ENCODE measurements around the gene MSL3.
A peak's percentile ranks its signal among the peaks of the same experiment; 100 is the strongest.

Gene MSL3

DNA sequence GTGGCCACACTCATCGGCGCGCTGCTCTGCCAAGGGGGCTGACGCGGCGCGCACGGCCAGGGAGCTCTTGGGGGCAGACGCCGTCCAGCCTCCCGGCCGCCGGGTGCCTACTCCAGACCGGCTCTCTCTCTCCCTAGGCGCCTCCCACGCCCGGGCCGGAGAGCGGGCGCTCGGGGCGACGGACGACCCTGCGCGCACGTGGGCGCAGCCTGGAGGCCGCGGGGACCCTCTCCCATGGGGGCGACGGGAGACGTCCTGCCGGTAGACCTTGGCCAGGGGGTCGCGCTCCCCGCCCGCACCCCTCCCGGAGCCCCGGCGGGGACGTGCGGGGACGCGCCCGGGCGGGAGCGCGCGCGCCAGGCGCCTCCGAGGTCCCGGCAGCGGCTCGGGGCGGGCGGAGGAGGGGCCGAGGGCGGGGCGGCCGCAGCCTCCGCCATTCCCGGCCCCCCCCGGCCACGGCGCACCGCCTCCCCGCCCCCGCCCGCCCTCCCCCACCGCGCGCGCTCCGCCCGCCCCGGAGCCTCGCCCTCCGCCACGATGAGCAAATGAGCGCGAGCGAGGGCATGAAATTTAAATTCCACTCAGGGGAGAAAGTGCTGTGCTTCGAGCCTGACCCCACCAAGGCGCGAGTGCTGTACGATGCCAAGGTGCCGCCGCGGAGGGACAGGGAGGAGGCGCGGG is at the start of gene MSL3:
TSS of gene MSL3 (plus strand) at position 519 of the 681 bp plus-strand sequence. CDS start at position 546, 27 bp downstream.
- no peak for DNase-seq (ENCODE audit: low read depth in 2 of 2)

DNA sequence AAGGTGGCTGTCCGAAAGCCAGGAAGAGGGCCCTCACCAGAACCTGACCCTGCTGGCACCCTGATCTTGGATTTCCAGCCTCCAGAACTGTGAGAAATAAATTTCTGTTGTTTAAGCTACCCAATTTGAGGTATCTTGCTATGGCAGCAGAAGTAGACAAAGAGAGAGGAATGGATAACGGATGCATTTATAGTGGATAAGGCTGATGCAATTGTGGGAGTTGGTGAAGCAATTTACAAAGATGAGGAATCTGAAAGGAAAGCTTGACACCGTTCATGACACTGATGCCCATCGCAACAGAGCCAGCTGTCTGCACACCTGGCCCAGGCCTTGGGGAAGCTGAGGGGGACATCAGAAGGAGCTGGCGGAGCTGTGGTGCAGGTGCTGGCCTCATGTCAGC is 35.7 kb upstream of the MSL3 start:
- no peak for DNase-seq (ENCODE audit: low read depth in 2 of 2)

- DNase-seq (ENCODE audit: low read depth in 2 of 2): no peak
Observed at GRCh38 chrX:11724122-11725017, 33.7 kb upstream of the MSL3 start.

GRCh38 chrX:11725631-11726442 is 32.2 kb upstream of the MSL3 start:
- no peak for DNase-seq (ENCODE audit: low read depth in 2 of 2)

DNA sequence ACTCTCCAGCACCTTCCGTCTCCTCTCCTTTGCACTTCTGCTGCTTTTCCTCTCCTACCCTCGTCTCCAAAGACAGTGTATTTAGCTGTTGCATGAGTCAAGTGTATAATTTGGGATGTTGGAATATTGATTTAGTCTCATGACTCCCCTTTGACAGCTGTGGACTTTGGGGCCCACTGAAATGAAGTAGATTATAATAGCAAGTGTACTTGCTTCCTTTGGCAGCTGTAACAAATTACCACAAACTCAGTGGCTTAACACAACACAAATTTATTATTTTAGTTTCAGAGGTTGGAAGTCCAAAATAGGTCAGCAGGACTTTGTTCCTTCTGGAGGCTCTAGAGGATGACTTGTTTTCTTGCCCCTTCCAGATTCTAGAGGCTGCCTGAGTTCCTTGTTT is 29.5 kb upstream of the MSL3 start:
- no peak for DNase-seq (ENCODE audit: low read depth in 2 of 2)

- no peak for DNase-seq (ENCODE audit: low read depth in 2 of 2)
Observed at GRCh38 chrX:11733614-11734013, 24.4 kb upstream of the MSL3 start.

DNA sequence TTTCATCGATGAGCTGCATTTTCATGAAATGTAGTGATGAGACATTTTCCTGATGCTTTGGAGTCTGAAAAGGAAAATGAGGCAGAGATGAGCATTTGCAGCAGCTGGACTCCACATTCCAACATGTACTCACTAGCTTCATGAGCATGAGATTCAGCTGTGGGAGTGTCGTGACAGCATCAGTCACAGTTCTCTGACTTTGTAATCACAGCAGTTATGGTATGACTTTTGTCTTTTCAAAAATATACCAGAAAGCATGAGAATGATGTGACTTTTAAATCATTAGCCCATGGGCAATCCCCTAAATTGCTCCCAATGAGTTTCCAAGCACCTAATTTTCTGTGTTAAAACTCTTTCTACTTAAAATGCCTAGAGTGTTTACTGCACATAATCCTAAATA is 18.3 kb upstream of the MSL3 start:
- DNase-seq (ENCODE audit: low read depth in 2 of 2): no peak

- no peak for DNase-seq (ENCODE audit: low read depth in 2 of 2)
Observed at GRCh38 chrX:11740794-11741193, 17.2 kb upstream of the MSL3 start.

DNA sequence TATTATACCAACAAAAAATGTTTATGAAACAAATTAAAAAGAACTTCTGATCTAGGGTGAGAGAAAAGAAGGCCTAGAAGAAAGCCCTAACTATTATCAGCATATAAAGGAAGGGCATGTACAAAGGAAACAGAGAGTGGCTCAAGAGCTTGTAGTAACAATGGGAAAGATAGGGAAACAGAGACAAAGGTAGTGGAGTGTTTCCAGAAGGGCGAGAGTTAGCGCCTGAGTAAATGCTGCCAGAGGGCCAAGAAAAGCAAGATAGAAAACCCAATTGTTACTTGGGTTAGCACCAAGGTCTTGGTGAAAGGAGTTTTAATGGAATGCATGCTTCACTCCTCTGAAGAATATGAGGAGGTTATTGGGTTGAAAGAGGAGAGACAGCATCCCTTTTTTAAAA is 16.5 kb upstream of the MSL3 start:
- DNase-seq (ENCODE audit: low read depth in 2 of 2): no peak

- DNase-seq (ENCODE audit: low read depth in 2 of 2): no peak
Observed at GRCh38 chrX:11745881-11746280, 12.2 kb upstream of the MSL3 start.

GRCh38 chrX:11750046-11750445 is 8.0 kb upstream of the MSL3 start:
- DNase-seq (ENCODE audit: low read depth in 2 of 2): no peak

DNA sequence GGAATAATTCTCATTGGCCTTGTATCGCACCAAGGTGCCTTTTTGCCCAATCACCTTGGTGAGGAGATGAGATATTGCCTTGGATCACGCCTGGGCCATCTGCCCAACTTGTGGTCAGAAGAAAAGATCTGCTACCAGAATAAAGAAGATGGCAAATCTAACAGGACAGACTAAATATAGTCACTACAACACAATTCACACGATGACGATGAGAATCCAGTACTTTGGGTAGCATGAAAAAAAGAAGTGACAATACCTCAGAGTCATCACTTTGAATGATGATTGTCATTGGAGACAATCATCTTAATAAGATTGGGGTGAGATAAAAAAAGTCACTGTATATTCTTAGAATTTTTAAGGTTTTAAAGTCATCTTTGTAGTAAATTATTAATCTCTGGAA is 7.3 kb upstream of the MSL3 start:
- DNase-seq (ENCODE audit: low read depth in 2 of 2): no peak

DNA sequence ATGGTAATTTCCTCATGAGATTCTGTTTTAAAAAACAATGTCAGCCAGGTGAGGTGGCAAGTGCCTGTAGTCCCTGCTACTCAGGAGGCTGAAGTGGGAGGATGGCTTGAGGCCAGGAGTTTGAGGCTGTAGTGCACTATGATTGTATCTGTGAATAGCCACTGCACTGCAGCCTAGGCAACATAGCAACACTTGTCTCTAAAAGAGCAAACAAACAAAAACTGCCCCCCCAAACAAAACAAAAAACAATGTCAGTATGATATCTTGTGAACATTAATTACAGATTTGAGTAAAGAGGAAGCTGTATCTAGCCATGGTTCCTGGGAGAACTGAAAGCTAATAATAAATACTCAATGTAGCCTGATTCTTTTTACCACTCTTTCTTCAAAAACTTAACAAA is 6.8 kb upstream of the MSL3 start:
- DNase-seq (ENCODE audit: low read depth in 2 of 2): no peak

- no peak for DNase-seq (ENCODE audit: low read depth in 2 of 2)
Observed at GRCh38 chrX:11753668-11754067, 4.4 kb upstream of the MSL3 start.

DNA sequence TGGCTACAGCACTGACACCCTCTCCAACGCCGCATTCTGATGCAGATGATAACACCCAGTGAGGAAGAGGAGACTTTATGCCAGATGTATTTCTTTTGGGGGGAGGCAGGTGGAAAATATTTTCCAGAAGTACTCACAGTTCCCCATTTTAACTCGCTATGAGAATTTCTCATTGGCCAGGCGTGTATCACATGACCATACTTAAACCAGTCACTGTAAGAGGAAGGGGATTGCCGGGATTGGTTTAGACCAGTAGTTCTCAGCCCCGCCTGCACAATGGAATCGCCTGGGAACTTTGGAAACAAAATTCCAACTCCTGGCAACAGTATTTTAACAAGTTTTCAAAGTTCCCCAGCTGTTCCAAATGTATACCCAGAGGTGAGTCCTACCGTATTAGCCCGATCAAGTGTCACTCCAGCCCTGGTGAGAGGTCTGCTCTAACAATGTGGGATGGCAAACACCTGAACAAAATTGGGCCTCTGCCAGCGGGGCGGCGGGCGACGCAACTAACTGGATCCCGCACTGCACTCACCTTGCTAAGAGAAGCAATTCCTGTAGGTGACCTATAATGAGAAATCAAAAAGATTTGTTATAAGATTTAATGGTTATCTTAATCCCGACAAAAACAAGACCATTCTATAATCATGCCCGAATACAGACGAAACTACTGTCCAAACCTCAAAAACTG is 2.9 kb upstream of the MSL3 start:
- no peak for DNase-seq (ENCODE audit: low read depth in 2 of 2)

GRCh38 chrX:11755724-11756123 is 2.3 kb upstream of the MSL3 start:
- DNase-seq (ENCODE audit: low read depth in 2 of 2): no peak

DNA sequence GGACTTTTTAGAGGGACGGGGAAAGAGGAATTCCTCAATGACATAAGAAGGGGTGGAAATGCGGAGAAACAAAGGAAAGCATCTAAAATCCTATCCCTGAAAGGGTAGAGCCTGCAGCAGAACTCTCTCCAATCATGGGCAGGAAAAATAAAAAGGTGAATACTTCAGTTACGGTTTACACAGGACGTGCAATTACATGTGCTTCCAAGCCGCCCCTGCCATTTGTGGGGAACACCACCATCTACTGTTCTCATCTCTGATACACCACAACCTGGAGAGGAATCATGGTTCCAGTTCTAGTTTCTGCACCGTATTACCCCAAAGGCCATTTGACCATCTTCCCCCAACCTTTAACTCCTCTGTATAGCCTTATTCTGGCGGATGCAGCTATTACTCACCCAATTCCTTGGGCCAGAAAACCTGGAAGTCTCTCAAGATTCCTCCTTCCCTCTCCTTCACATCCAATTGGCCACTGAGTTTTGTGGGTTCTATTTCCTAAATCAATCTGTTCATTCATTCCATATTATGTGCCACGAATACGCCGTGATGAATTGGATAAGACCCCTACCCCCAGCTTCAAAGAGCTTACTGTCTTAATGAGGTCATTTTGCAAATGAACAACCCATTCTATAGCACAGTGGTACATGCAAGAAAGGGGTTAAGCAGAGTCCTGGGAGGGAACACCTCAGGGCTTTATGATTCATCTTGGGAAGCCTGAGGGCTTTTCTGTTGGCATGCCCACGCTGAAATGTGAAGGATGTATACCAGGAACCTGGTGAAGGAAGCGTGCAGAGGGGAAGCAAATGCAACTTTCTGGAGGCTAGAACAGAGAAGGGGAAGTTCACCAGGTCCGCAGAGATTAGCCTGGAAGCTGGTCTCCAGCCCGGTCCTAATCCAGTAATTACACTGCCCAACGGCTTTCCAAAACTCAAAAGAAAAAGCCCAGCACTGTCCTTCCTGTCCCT is 1.4 kb upstream of the MSL3 start:
- DNase-seq (ENCODE audit: low read depth in 2 of 2): no peak

DNA sequence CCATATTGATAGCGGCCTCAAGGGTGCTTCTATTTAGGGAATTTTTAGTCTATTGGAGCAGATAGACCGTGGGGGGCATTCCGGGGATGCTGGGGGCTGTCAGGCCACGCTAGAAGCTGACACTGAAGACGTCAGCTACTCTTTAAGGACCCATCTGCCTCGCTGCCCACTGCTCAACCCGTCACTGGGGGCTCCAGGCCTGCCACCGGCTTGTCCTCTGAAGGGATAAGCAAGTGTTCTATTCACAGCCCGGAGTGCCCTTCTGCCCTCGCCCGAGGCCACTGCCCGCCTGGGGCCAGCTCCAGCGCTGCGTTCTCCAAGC is 679 bp upstream of the MSL3 start:
- DNase-seq (ENCODE audit: low read depth in 2 of 2): no peak

DNA sequence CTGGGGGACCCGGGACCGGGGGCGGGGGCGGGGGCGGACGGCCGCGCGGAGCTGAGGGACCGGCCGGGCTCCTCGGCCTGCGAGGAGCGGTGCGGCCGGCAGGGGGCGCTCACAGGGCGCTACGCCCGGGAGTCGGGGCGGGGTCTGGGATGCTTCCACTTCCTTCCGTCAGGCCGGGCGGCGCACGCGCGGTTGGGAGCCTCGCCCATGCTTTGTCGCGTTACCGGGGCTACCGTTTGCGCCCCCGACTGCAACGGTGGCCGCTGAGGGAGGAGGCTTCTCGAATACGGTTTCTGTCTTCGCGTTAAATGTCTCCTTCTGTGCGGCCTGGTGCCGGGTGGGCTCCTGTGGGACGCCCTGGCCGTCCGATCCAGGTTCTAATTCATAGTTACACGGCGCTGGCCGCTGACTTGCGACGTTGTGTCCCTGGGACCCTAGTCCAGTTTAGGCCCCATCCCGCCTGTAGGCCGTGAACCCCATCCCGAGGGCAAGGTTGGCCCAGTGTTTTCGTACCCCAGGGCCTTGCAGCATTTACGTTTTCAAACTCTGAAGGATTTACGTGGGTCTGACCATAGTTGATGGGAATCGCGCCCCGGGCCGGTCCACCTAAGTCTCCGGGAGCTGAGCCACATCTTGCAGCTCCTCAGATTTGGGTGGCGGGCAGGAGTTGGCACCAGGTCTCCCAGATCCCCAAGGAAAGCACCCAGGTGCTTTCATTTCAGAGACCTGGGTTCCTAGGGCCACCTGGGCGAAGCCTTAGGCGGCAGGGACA is 549 bp downstream of the MSL3 start:
- peak; percentile 72 for DNase-seq (ENCODE audit: low read depth in 2 of 2)

DNA sequence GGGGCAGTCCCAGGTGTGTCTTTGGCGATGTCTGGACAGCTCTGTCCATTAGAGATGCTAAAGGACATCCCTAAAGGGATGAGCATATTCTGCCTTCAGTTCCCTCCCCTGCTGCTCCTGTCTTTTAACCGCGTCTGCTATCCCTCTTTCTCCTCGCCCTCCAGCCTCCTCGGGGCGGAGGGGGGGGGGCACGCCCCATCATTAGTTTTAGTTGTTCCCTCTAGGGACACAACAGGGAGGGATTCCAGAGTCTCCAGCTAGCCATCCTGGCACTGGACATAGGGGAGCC is 1.1 kb downstream of the MSL3 start:
- no peak for DNase-seq (ENCODE audit: low read depth in 2 of 2)
